ENCODE measurements around the gene SETX. TPM values are rescaled to one million over a fixed set of nuclear protein-coding genes. Genes with fewer than 3 reads are reported as not detected.

The SETX gene
- total and polyA plus RNA-seq, 2 of the 13 experiments (the other 11 are each of a cell fraction or from before 2014, with no cell fraction given), result 13.2 to 39.0 TPM

- TF ChIP-seq MXD3 (CRISPR knock-in tag; IDR thresholded peaks at IDR 0.05), result no peak
- 0 out of 2 replicates have a peak, but pooled peaks have one; percentile 12 for TF ChIP-seq SAP130 (CRISPR knock-in tag; IDR thresholded peaks at IDR 0.05; ENCODE audit: low read depth)
- peak; percentile 17 for TF ChIP-seq HNRNPLL (IDR thresholded peaks at IDR 0.05; ENCODE audit: low read depth, low read length, poor library complexity, severe bottlenecking)
- TF ChIP-seq CBFB (CRISPR knock-in tag; IDR thresholded peaks at IDR 0.05), result 0 out of 2 replicates have a peak, but pooled peaks have one; percentile 23
- TF ChIP-seq SP4 (CRISPR knock-in tag; IDR thresholded peaks at IDR 0.05), result peak; percentile 74
- peak; percentile 37; the same call in 1 of the 2 replicates for TF ChIP-seq EED (CRISPR knock-in tag; IDR thresholded peaks at IDR 0.05)
- no peak for TF ChIP-seq ZNF780A (CRISPR knock-in tag; IDR thresholded peaks at IDR 0.05)
- TF ChIP-seq CHCHD3 (CRISPR knock-in tag; IDR thresholded peaks at IDR 0.05), result peak; percentile 39; the same call in 1 of the 2 replicates
- no peak; the same call in 1 of the 2 replicates for TF ChIP-seq ARID4A (CRISPR knock-in tag; IDR thresholded peaks at IDR 0.05; ENCODE audit: borderline replicate concordance)
Observed at GRCh38 chr9:132240841-132241482, 113.8 kb downstream of the SETX start (continued).
